ENCODE results near the gene RNU6-8. TPM values are rescaled to one million over a fixed set of nuclear protein-coding genes. Genes with fewer than 3 reads are reported as not detected.

RNU6-8 gene
- not detected in 2 replicates for total RNA-seq

DNA sequence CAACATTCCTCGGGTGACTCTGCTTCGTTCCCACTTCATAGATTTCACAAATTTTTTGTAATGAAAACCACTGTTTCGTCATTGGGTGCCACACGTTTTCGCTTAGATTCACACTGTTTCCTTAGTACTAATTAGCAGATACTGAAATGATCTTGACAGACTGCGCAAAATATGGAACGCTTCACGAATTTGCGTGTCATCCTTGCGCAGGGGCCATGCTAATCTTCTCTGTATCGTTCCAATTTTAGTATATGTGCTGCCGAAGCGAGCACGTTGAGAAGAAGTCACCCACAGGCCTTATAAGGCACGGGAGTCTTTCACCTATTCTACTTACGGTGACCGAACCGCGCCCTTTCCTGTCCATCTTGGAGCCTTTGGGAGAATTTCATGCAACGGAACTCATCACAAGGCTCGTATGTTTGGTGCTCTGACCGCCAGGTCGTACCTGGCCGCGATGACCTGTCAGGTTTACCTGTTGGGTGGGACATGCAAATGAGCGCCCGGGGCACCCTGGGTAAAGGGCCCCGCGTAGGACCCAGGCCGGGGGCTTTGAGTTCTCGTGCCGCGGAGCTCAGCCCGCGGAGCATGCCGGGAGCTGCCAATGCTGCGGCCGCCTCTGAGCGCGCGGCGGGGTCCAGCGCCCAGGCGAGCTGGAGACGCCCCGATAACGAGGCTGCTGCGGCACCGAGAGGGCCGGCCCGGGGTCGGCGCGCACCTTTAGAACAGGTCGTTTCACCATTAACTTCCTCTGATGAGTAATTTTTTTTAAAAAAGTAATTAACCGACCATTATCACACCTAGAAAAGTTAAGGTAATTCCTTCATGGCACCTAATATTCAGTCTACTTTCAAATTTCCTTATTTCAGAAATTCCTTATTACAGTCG is at the start of gene RNU6-8:
TSS of gene RNU6-8 (minus strand) at position 272 of the 885 bp plus-strand sequence.

GRCh38 chr14:32201816-32202490 is 1.1 kb downstream of the RNU6-8 start, which contains the start of gene RNU6-7:
Gene RNU6-7, plus strand, starts transcription at chr14:32202045.

Small RNAs within 50 kb of the gene (small RNA-seq; reads per million reads assigned to genes)
- gene RNU6-7 (not detected), gene RNU6-8 (3.0 reads per million, percentile 87 among the genes with 10 or more reads in this experiment)

Other genes with a start within 250 kb of the RNU6-8 start
- gene ARHGAP5, start 126.0 kb downstream of the RNU6-8 start, total RNA-seq = 45.6 and 56.3 TPM in 2 replicates
- not detected in 2 replicates for gene RNU6-7, start 1.2 kb downstream of the RNU6-8 start, total RNA-seq
- 22.7 and 25.0 TPM in 2 replicates for gene AKAP6, start 126.0 kb upstream of the RNU6-8 start, total RNA-seq